ENCODE data around the gene TSEN34. TPM values are rescaled to one million over a fixed set of nuclear protein-coding genes. Genes with fewer than 3 reads are reported as not detected.

TSEN34 gene
- total RNA-seq, 1 experiment from 2014 or later: 64.7 TPM

Other genes starting within 250 kb of the TSEN34 start
- gene CACNG8, start 228.4 kb upstream of the TSEN34 start, total RNA-seq (2021): 1.3 TPM in 2 replicates
- gene CACNG6, start 199.7 kb upstream of the TSEN34 start, total RNA-seq (2021): 0.50 TPM in 1 of 2 replicates, not detected in the other
- gene VSTM1, start 127.4 kb upstream of the TSEN34 start, total RNA-seq (2021): not detected in 2 replicates
- not detected in 2 replicates for gene TARM1, start 109.9 kb upstream of the TSEN34 start, total RNA-seq (2021)
- 0.47 and 0.61 TPM in 2 replicates for gene OSCAR, start 90.5 kb upstream of the TSEN34 start, total RNA-seq (2021)
- gene NDUFA3, start 88.5 kb upstream of the TSEN34 start, total RNA-seq (2021): 144 and 148 TPM in 2 replicates
- gene TFPT, start 75.7 kb upstream of the TSEN34 start, total RNA-seq (2021): 31.1 and 31.4 TPM in 2 replicates
- gene PRPF31, start 75.6 kb upstream of the TSEN34 start, total RNA-seq (2021): 109 and 115 TPM in 2 replicates
- 90.8 and 102 TPM in 2 replicates for gene CNOT3, start 53.5 kb upstream of the TSEN34 start, total RNA-seq (2021)
- gene LENG1, start 31.6 kb upstream of the TSEN34 start, total RNA-seq (2021): 8.8 and 9.7 TPM in 2 replicates
- 0.58 and 0.96 TPM in 2 replicates for gene TMC4, start 18.1 kb upstream of the TSEN34 start, total RNA-seq (2021)
- gene MBOAT7, start 1.7 kb upstream of the TSEN34 start, total RNA-seq (2021): 107 and 109 TPM in 2 replicates
- 944 and 951 TPM in 2 replicates for gene RPS9, start 9.6 kb downstream of the TSEN34 start, total RNA-seq (2021)
- gene LILRB3, start 31.7 kb downstream of the TSEN34 start, total RNA-seq (2021): not detected in 2 replicates
- not detected in 2 replicates for gene LILRA6, start 51.5 kb downstream of the TSEN34 start, total RNA-seq (2021)
- gene LILRB5, start 66.0 kb downstream of the TSEN34 start, total RNA-seq (2021): not detected in 2 replicates
- not detected in 2 replicates for gene LILRB2, start 89.8 kb downstream of the TSEN34 start, total RNA-seq (2021)
- gene LILRA5, start 121.9 kb downstream of the TSEN34 start, total RNA-seq (2021): not detected in 2 replicates
- not detected in 2 replicates for gene LILRA4, start 147.9 kb downstream of the TSEN34 start, total RNA-seq (2021)
- gene LAIR1, start 173.6 kb downstream of the TSEN34 start, total RNA-seq (2021): not detected in 2 replicates
- 3.0 and 3.2 TPM in 2 replicates for gene TTYH1, start 224.2 kb downstream of the TSEN34 start, total RNA-seq (2021)